PFSK-1 (cell line): ENCODE data around the gene HNF1A.

Experiments
- FOXP2 ChIP-seq: optimal IDR thresholded peaks from 2 replicates; pipeline ENCODE3; 2011; ENCODE audit warnings: borderline replicate concordance, control low read depth, inconsistent platforms; ENCODE audit not compliant: insufficient read depth; ENCODE audit errors: extremely low read length, extremely low read depth
- POLR2AphosphoS5 ChIP-seq: IDR thresholded peaks from 2 replicates; pipeline ENCODE4 v1.6.1; 2012; ENCODE audit warnings: low read depth, mild to moderate bottlenecking, control low read depth, low read length, moderate library complexity
- REST ChIP-seq, 2 experiments: IDR thresholded peaks; 2 replicates each; pipeline versions ENCODE4 v1.6.1 to v1.8.0; 2011 to 2012; ENCODE audit warnings: low read depth in 2 of 2, low read length in 2 of 2, control low read depth in 1 of 2, inconsistent platforms in 1 of 2, mild to moderate bottlenecking in 1 of 2, moderate library complexity in 1 of 2; ENCODE audit not compliant: insufficient read depth in 1 of 2
- SIN3A ChIP-seq: IDR thresholded peaks from 2 replicates; pipeline ENCODE4 v1.6.1; 2012; ENCODE audit warnings: mild to moderate bottlenecking, low read length, moderate library complexity, borderline replicate concordance; ENCODE audit not compliant: insufficient read depth
- TAF1 ChIP-seq: IDR thresholded peaks from 2 replicates; pipeline ENCODE4 v1.6.1; 2012; ENCODE audit warnings: low read length, control low read depth, borderline replicate concordance; ENCODE audit not compliant: insufficient read depth

- no peak for TF ChIP-seq POLR2AphosphoS5
- TF ChIP-seq TAF1, result no peak
- TF ChIP-seq SIN3A, result no peak
- no peak for TF ChIP-seq REST (IDR thresholded peaks at IDR 0.05; ENCODE audit: insufficient read depth in 1 of 2, low read depth in 2 of 2, low read length in 2 of 2)
- no peak for TF ChIP-seq FOXP2
Observed at GRCh38 chr12:121034616-121035305, 56.4 kb downstream of the HNF1A start.
